NCI-H748 (cell line): Measurements from ENCODE around the gene CA10.
A peak's percentile ranks its signal among the peaks of the same experiment; 100 is the strongest.

Experiments
- DNase-seq: peaks from one replicate; lab custom pipeline; 2025; ENCODE audit not compliant: unreplicated experiment; lab: John Stamatoyannopoulos, UW

Gene CA10

DNA sequence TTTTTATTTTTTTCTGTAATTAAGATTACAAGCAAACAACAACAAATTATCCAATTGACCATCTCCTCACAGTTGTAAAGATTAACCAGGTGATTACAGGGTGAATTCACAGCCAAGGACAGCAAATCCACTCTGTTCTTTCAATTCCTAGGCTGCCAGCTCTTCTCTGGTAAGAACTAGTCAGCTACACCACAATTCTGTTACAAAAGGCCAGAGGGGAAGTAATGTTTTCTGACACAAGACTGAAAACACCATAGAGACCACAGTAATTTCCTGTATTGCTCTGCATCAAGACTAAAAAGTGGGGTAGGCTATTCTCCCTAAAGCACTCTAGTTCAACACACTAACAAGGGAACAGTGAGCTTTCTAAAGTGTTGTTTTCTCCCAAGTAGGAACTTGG, 10.6 kb downstream of the CA10 start:
- peak; percentile 34 for DNase-seq

DNA sequence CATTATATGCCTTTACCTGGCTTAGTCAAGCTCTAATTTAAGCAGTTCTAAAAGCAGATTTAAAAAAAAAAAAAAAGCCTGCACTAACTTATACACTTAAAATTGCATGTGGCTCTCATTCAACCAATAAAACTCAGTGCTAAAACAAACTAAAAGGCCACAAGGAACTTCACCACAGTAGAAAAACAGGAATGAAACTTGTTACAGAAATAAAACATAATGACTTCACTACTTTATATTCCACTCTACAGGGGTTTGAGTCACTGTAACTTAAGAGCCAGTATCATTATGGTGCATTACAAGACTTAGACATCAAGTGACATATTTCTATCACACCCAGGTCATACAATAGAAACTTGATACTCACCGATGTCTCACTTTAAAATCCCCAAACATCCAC, 11.1 kb downstream of the CA10 start:
- DNase-seq = peak; percentile 34

DNA sequence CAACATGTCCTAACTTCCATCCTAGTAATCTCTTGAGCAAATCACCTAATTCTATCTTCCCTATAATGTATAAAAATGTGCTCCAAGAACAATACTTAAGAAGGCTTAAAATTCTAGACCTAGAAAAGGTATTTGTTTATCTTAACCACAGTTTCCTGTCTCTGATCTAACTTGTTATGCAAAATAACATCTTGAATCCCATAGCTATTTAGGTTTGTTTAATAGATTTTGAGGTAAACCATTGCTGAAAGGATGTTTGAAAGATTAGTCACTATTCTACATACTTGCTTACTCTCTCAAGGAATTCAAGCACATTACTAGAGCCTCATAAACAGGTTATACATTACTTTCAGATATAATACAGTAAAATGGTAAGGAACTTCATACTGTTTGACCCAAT, 13.0 kb downstream of the CA10 start:
- DNase-seq = no peak

GRCh38 chr17:52143542-52143941, 15.0 kb downstream of the CA10 start:
- no peak for DNase-seq

DNA sequence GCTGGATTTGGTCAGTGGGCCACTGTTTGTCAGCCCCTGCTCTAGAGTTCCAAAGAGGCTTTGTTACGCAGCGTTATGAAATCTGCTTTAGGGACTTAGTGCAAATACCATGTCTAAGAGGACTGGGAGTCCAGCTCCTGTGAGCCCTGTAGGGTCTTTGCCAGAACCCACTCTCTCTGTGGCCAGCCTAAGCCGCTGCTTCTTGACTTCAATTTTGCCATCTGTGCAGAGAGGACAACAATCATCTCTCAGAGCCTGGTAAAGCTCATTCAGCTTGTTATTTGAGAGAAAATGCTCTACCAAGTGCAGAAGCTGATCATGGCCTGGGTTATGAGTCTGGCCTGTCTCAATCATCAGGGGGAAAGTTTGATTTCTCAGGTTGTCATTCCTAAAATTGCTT, 17.9 kb downstream of the CA10 start:
- no peak for DNase-seq

- DNase-seq = no peak
Observed at GRCh38 chr17:52138752-52139151, 19.8 kb downstream of the CA10 start.

DNA sequence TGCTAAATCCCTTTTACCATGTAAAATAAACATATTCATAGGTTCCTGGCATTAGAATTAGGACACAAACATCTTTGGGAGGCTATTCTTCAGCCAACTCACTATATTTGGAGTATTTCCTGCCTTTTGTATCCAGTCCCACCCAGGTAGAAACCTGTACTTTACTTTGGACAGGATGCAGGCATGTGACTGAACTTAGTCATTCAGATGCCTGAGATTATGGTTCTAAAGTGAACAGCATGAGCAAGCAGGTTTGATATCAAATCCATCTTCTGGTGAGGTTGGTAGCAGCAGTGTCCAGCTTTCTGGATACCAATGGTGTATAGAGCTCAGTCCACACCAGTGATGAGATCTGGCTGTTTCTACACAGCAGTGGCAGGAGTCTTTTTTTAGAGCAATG, 20.2 kb downstream of the CA10 start:
- DNase-seq = no peak

- DNase-seq = no peak
Observed at GRCh38 chr17:52136166-52136565, 22.3 kb downstream of the CA10 start.

GRCh38 chr17:52134641-52135040, 23.9 kb downstream of the CA10 start:
- DNase-seq = no peak

DNA sequence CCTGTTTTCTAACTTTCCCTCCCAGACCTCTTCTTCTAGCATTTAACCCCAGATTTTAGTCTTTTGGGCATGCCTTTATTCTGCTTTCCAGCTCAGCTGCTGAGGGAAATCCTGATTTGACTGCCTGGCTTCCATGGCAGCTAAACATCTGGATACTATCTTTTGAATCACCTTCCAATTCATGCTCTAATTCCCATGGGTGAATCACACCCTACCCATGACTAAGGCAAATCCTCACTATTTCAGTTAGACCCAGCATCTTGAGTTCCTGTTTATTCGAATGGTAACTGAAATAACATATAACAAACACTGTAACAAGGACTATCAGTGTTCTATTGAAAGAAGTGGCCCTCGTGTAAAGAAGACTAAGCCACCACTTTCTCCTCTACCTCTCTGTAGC, 29.8 kb downstream of the CA10 start:
- DNase-seq = no peak

- no peak for DNase-seq
Observed at GRCh38 chr17:52124993-52125392, 33.5 kb downstream of the CA10 start.

GRCh38 chr17:52124561-52124960, 34.0 kb downstream of the CA10 start:
- no peak for DNase-seq

DNA sequence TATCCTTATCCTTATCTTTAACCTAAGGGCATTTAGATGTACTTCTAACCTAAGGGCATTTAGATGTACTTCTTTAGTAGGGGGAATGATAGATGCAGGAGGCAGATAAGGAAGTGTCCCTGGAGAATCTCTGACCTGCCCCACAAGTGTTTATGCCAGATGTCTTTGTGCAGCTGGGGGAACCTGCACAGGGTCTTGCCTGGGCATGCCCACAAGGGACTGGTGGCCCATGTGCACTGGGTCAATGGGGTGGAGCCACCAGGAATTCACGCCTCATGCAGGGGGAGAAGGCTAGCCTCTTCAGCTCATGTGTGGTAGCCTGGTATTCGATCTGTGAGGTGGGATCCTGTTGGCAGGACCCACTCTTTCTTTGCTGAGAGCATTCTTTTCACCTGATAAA, 38.0 kb downstream of the CA10 start:
- DNase-seq = no peak

DNA sequence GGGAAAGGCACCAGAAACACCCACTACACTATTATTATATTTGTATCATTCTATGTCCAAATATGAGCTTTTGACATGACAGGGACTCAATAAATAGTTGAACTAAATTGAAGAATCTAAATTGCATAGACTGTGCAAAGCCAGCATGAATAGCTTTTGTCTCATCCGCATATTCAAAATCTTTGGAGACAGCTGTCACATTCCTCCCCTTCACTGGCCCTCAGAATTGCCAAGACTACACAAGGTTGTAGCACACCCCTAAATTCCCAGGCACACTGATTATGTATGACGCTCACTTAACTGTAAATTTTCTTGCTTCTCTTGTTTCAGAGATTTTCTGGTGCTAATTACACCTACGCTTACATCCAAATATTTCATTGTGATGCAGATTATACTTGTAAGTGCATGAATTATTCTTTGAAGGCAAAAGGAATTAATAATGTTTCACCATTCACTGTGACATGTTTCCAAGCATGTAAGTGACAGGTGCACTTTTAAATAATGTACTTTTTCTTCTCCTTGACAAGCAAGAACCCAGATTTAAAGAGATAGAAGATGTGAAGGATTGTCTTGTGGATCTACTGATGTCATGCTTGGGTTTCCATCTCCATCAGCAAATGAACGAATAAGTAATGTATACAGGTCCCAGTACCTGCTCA, 47.5 kb downstream of the CA10 start:
- DNase-seq = no peak

DNA sequence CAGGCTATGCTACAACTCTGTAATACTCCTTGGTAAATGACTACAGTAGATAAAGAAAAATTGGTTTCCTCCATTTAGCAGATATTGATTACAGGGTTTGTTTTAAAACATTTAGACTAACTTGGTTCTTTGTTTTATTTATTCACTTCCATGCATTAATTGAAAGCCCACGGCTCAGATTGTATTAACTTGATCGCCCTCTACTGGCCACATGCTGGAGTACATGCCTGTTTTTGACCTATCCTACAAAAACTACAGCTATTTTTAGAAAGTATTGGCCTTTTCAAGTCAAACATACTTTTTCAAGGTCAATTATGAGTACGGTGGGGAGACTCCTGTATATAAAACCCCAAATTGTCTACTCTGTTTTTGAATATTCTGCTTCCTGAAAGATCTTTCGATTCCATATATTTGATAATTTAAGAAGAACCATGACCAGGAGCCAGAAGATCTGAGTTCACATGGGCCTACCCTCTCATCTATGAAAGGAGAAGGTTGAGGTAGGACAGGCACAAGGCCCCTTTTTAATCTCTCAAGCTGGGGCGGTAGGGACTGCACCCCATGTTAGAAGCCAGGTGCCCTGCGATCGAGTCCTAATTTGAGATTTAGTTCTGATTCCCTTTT, 51.8 kb downstream of the CA10 start:
- DNase-seq = peak; percentile 51

DNA sequence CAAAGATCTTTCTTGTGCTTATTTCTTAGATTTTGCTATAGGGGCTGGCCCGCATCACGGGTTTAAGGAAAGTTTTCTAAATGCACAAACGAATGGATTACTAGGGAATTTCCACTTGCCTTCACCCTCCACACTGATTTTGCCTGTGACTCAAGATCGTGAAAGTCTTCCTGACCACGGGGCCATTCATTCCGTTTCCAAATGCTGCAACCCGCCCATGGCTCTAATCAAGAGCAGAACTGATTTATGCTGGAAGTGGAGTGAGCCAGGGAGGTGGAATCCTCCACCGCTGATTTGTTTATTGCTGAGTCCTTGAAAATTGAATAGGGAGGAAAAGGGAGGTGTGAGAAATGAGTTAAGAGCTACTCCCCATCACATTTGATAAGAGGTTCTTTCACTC, 52.4 kb downstream of the CA10 start:
- no peak for DNase-seq

- DNase-seq = no peak
Observed at GRCh38 chr17:52105591-52105990, 52.9 kb downstream of the CA10 start.

DNA sequence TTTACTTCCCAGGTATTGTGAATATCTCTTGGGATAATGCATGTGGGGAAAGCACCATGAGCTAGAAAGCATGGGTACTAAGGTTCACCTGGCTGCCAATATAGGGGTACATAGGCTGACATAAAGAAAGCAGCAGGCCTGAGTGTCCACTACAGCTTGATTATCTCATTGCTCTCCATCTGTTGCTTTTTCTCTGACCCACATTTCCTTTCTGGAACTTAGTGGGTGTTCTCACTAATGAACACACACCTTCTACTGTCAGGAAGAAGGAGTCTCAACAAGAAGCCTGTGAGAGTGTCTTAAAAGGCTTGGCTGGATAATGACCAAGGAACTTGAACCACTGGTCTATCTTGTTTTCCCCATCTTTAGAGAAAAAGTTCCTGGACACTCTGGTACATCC, 62.5 kb downstream of the CA10 start:
- DNase-seq = no peak

GRCh38 chr17:52084176-52084575, 74.3 kb downstream of the CA10 start:
- DNase-seq = no peak

- no peak for DNase-seq
Observed at GRCh38 chr17:52079496-52079895, 79.0 kb downstream of the CA10 start.

- DNase-seq = no peak
Observed at GRCh38 chr17:52071712-52072111, 86.8 kb downstream of the CA10 start.

DNA sequence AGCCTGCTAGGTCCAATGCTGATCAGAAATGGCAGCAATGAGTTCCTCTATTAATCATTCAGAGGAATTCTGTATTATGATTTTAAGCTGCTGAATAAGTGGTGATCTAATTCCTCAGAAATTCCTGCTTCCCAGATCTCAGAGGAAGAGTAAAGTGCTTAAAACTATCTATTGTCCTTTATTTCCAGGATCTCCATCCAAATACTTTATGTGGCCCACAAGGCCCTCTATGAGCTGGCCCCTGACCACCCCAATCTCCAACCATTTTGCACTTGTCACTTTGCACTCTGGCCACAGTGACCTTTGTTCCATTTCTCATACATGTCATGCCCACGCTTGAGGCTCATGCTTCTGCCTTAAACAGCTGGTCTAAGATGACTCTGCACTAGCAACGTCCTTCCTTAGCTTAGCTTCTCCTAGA, 93.7 kb downstream of the CA10 start:
- DNase-seq = no peak

DNA sequence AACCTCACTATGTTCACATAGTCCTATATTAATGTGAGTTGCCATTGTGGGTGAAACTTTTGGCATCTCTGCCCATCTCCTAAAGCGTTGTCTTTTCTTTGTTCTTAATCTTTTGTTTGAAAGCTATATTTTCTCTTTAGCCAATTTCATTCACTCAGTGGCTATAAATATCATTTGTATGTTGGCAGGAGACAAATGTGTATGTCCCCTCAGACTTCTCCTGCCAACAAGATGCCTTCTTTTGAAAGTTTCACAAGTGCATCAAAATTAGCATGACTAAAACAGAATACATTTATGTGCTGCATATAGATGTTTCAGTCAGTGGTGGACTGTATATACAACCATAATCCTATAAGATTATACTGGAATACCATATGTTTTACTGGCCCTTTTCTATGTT, 109.0 kb downstream of the CA10 start:
- DNase-seq = no peak
